GM21529 (cell line): ENCODE data around the gene ZNF580.
A peak's percentile ranks its signal among the peaks of the same experiment; 100 is the strongest.

Source experiments
- ATAC-seq: cut with Tn5 transposase; IDR thresholded peaks from one replicate; pipeline ENCODE4 v1.9.1; 2021; ENCODE audit not compliant: unreplicated experiment

The ZNF580 gene

GRCh38 chr19:55658846-55659459 lies 18.2 kb downstream of the ZNF580 start:
- no peak for ATAC-seq

DNA sequence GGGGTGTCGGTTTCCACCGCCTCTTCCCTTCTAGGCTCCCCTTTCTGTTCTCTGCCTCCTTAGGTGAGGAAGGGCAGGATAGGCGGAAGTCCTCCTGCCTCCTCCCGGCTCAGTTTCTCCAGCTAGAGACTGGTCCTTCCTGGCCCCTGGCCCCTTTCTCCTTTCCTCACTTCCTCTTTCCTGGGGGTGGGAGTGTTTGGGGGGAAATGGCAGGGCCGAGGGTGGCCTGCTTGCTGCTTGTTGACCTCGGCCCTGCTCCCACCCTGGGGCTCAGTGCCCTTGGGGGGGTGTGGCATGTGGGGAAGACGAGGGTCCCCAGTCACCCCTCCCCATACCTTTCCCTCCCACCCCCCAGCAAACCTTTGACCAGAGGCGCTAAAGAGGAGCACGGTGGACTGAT lies 19.0 kb downstream of the ZNF580 start:
- ATAC-seq: no peak

DNA sequence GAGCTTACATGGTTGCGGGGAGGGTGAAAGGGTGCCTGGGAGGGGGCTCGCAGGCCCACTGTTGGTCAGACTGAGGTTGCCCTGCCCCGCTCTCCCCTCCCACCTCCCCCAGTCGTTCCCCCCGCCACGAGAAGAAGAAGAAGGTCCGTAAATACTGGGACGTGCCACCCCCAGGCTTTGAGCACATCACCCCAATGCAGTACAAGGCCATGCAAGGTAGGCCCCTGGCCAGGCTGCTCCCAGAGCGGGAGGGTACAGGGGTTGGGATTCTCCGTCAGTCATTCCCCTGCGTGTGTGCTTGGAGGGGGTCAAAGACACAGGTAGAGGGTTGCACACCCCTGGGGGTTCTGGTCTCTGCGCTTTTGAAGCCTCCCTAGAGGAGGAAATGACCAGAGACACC lies 19.6 kb downstream of the ZNF580 start:
- no peak for ATAC-seq

DNA sequence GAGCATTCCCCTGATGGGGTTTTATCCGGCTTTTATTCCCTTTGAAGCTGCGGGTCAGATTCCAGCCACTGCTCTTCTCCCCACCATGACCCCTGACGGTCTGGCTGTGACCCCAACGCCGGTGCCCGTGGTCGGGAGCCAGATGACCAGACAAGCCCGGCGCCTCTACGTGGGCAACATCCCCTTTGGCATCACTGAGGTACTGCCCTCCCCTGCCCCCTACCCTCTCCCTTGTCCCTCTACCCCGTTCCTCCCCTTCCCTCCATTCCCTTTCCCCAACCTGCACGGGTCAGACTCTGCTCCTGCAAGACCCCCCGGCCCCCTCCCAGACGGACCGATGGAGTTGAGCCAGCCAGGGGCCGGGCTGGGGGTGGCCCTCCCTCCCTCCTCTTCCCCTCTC lies 20.2 kb downstream of the ZNF580 start:
- no peak for ATAC-seq

DNA sequence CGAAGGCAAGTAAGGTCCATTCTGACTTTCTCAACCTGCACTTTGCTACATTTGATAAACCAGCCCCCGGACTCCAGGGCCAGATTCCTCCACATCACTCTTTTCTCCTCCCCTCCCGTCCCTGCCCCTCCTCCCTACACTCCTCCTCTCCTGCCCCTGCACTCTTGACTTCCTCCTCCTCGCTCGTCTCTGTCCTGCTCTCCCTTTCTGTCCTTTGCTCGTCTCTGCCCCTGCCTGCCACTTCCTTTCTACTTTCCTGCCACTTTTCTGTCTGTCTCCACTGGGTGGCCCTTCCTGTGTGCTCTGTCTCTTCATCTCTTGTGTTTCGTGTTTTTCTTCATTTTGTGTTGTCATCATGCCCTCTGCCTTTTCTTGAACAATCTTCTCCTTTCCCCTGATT lies 21.0 kb downstream of the ZNF580 start:
- no peak for ATAC-seq

DNA sequence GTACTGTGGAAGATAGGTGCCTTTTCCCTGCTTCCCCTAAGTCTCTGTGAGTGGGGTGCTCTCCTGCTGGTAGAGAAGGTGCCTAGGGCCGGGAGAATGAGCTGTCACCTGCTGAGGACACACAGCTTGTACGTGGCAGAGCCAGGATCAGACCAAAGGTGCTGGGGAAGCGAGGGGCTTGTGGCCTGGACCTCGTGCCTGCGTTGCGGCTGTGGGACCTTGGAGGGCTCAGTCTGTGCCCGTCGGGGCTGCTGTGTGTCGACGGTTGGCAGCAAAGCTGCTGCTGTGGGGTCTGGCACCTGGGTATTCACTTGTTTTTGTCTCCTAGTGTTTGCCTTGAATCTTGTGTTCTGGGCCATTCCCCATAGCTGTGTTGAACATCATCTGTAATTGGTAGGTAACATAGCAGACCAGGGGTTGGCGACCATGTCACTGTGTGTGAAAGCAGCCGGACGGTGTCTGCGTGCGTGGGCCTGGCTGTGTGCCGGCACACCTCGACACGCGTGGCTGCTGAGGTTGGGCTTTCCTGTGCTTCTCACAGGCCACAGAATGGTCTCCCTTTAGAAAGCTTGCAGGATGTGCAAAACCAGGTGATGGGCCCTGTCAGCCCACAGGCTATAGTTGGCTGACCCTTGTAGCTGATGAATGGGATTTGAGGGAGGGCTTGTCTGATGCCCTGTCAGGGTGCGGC lies 23.2 kb downstream of the ZNF580 start:
- no peak for ATAC-seq

- no peak for ATAC-seq
Observed at GRCh38 chr19:55666343-55667005, 25.7 kb downstream of the ZNF580 start.

DNA sequence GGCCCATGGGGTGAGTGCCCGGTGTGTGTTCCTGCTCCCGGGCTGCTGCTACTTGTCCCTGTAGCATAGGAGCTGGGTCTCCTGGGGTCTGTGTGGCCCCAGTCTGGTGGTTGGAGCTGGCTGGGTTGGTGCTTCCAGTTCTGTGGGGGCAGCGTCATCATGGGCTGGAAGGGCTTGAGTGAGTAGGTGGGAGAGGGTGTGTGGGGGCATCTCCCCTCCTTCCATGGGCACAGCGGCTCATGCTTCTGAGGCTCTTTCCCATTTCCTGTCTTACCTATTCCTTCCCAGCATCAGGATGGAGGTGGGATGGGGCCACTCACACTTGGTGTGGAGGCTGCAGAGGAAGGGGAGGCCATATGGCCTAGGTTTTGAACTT lies 26.2 kb downstream of the ZNF580 start:
- ATAC-seq: no peak

GRCh38 chr19:55667511-55667910 lies 26.7 kb downstream of the ZNF580 start:
- no peak for ATAC-seq

GRCh38 chr19:55667958-55668357 lies 27.2 kb downstream of the ZNF580 start:
- no peak for ATAC-seq

GRCh38 chr19:55668603-55669348 lies 28.0 kb downstream of the ZNF580 start:
- no peak for ATAC-seq

GRCh38 chr19:55669418-55670279 lies 28.8 kb downstream of the ZNF580 start:
- no peak for ATAC-seq

GRCh38 chr19:55670280-55671053 lies 29.7 kb downstream of the ZNF580 start:
- no peak for ATAC-seq

- no peak for ATAC-seq
Observed at GRCh38 chr19:55671054-55671378, 30.2 kb downstream of the ZNF580 start.

- no peak for ATAC-seq
Observed at GRCh38 chr19:55672418-55672817, 31.6 kb downstream of the ZNF580 start.

- no peak for ATAC-seq
Observed at GRCh38 chr19:55673465-55673864, 32.7 kb downstream of the ZNF580 start.

DNA sequence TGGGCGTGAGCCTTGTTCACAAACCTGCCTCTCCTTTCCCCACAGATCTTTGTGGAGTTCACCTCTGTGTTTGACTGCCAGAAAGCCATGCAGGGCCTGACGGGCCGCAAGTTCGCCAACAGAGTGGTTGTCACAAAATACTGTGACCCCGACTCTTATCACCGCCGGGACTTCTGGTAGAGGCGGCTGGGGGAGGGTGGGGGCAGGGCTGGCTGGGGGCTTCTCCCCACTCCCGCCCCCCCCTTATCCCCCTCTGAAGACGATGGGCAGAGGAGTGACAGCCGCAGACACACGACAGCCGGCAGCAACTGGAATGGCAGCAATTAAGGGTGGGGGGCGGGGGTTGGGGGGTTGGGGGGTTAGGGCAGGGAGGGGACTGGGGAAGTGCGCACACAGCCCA lies 33.1 kb downstream of the ZNF580 start:
- ATAC-seq: no peak

GRCh38 chr19:55674459-55674840 lies 33.6 kb downstream of the ZNF580 start:
- ATAC-seq: no peak

DNA sequence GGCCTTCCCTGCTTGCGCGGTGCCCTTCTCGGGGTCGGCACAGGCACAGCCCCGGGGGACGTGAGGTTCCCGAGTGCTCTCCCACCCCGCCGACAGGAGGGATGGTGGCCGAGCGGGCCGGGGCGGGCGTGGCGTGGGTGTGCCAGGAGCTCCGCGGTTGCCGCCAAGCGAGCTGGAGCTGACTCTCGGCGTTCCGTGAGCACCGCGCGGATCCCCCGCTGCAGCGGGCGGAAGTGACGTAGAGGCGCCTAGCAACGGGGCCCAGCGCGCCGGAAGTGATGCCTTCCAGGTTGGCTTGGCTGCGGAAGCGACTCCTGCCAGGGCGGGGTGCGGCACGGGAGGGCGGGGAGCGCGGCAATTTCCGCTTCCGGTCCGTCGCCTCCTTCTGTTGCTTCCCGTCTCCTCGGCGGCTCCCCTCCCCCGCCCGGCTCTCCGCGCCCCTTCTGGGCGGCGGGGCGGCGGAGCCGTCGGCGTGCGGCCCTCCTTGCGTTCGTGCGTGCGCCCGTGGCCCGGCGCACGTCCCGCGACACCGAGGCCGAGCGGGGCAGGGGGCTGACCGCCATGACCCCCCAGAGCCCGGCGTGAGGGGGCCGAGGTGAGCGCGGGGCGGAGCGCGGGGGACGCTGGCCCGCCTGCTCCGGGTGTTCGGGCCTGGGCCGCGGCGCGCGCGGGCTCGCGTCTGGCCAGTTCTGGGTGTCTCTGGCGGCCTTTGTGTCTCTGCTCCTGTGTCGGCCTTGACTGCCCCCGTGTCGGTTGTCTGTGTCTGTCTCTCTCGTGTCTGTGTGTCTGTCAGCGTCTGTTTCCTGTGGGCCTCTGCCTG lies 34.2 kb downstream of the ZNF580 start, which contains the start of gene EPN1:
Gene EPN1, plus strand, starts transcription at position 386 of the 820 bp plus-strand sequence. CDS start 3,402 bp downstream, outside the sequence.
- peak; percentile 56 for ATAC-seq
